GM19397 (cell line): ENCODE results near the gene NR5A1.

Experiments
- ATAC-seq: cut with Tn5 transposase; IDR thresholded peaks from one replicate; pipeline ENCODE4 v1.9.1; 2021; ENCODE audit warnings: mild to moderate bottlenecking, moderate library complexity; ENCODE audit not compliant: unreplicated experiment

NR5A1 gene

GRCh38 chr9:124514874-124515273 is 7.7 kb upstream of the NR5A1 start:
- no peak for ATAC-seq

GRCh38 chr9:124514125-124514524 is 6.9 kb upstream of the NR5A1 start:
- ATAC-seq = no peak

- no peak for ATAC-seq
These were observed 6.3 kb upstream of the NR5A1 start for GRCh38 chr9:124513376-124513994.

GRCh38 chr9:124512806-124513204 is 5.6 kb upstream of the NR5A1 start:
- no peak for ATAC-seq

- ATAC-seq = no peak
These were observed 4.9 kb upstream of the NR5A1 start for GRCh38 chr9:124511891-124512805.

GRCh38 chr9:124511426-124511840 is 4.2 kb upstream of the NR5A1 start:
- ATAC-seq = no peak

GRCh38 chr9:124510650-124511425 is 3.6 kb upstream of the NR5A1 start:
- no peak for ATAC-seq

GRCh38 chr9:124507880-124508423 is 753 bp upstream of the NR5A1 start:
- ATAC-seq = no peak

- no peak for ATAC-seq
These were observed 766 bp downstream of the NR5A1 start for GRCh38 chr9:124506433-124506832.

- no peak for ATAC-seq
These were observed 1.3 kb downstream of the NR5A1 start for GRCh38 chr9:124505901-124506346.

- no peak for ATAC-seq
These were observed 1.9 kb downstream of the NR5A1 start for GRCh38 chr9:124505006-124505900.

- no peak for ATAC-seq
These were observed 2.6 kb downstream of the NR5A1 start for GRCh38 chr9:124504530-124505005.

- ATAC-seq = no peak
These were observed 3.3 kb downstream of the NR5A1 start for GRCh38 chr9:124503713-124504529.

GRCh38 chr9:124502711-124503702 is 4.2 kb downstream of the NR5A1 start:
- ATAC-seq = no peak

- no peak for ATAC-seq
These were observed 5.4 kb downstream of the NR5A1 start for GRCh38 chr9:124501771-124502320.

- no peak for ATAC-seq
These were observed 6.2 kb downstream of the NR5A1 start for GRCh38 chr9:124500796-124501611.
